Lower leg skin (tissue), 4 donors: ENCODE results near the gene PDLIM4. TPM values are rescaled to one million over a fixed set of nuclear protein-coding genes. Genes with fewer than 3 reads are reported as not detected.

Experiments
- DNase-seq, 2 donors: peaks; one replicate each; pipeline ENCODE4 v3.0.0-alpha.2; 2019; ENCODE audit warnings: low spot score in 2 of 2
- H3K4me3 ChIP-seq: fragments of 200-600 bp; sonication (generic); 2 replicates; pipeline ENCODE4 v1.5.1; 2017; ENCODE audit warnings: mild to moderate bottlenecking, low read depth; ENCODE audit not compliant: poor library complexity, severe bottlenecking
- CTCF ChIP-seq, 3 donors: fragments of 450-650 bp; IDR thresholded peaks; one replicate each; pipeline ENCODE4 v1.5.1; 2016; ENCODE audit warnings: antibody characterized with exemption in 3 of 3, mild to moderate bottlenecking in 3 of 3, moderate library complexity in 2 of 3
- POLR2A ChIP-seq, 2 donors: fragments of 450-650 bp; IDR thresholded peaks; one replicate each; pipeline ENCODE4 v1.6.1; 2016 to 2017; ENCODE audit warnings: antibody characterized with exemption in 2 of 2, mild to moderate bottlenecking in 1 of 2, moderate library complexity in 1 of 2
- WGBS, 2 donors: methylation state at CpG; one replicate each; pipeline ENCODE4 v1.1.5; 2018; 5-methylcytosine and 5-hydroxymethylcytosine counted together
- intact Hi-C: fragments of 100-400 bp; cut with DNase I; formaldehyde crosslinking; loops from one replicate; pipeline ENCODE4 v1.15.0; 2023; ENCODE audit warnings: low total_unique reads
- microRNA-seq, 2 donors: library from miRNA; unstranded; fragments of <30 nt; microRNA quantifications; one replicate each; pipeline ENCODE4, GENCODE V29; 2016; ENCODE audit warnings: borderline replicate concordance in 2 of 2, borderline number of aligned reads in 1 of 2
- total RNA-seq, 4 donors: library from RNA; depleted of rRNA; stranded (reverse); fragments of >200 nt; gene quantifications; one replicate each; pipeline ENCODE4 v1.1.0, GENCODE V29; 2016

PDLIM4 gene
- total RNA-seq, 4 donors from 2014 or later: 52.5 to 191 (median 85.9) TPM

GRCh38 chr5:132321109-132321721, 63.7 kb downstream of the PDLIM4 start:
- 95 to 97% methylated on average over 3 of the region's 3 CpGs for WGBS, 2 donors
- TF ChIP-seq CTCF (IDR thresholded peaks at IDR 0.05): no peak
- no peak for TF ChIP-seq POLR2A (IDR thresholded peaks at IDR 0.05)
- intact Hi-C loops: no loop called here
- no peak for DNase-seq
- H3K4me3 ChIP-seq: no peak overlapping the region

- no peak for TF ChIP-seq CTCF (IDR thresholded peaks at IDR 0.05)
- no peak for TF ChIP-seq POLR2A (IDR thresholded peaks at IDR 0.05)
- WGBS, 2 donors: 61 to 76% methylated on average over 9 to 11 of the region's 11 CpGs
- no peak overlapping the region for H3K4me3 ChIP-seq
- intact Hi-C loops: no loop called here
- no peak for DNase-seq
Observed at GRCh38 chr5:132322266-132322665, 64.8 kb downstream of the PDLIM4 start.

Small RNA genes within 50 kb of the gene (microRNA-seq; reads per million reads assigned to microRNA genes)
- gene MIR6830: 0 reads per million in 2 donors

Other genes starting within 250 kb of the PDLIM4 start
- gene ACSL6, start 246.0 kb upstream of the PDLIM4 start, total RNA-seq: under 1 TPM in 3 of 4 donors, not detected in 1; 0.27 to 0.59 (median 0.32) TPM
- gene IL3, start 197.0 kb upstream of the PDLIM4 start, total RNA-seq: not detected
- not detected for gene CSF2, start 183.9 kb upstream of the PDLIM4 start, total RNA-seq
- gene P4HA2, start 29.8 kb upstream of the PDLIM4 start, total RNA-seq: 10 to 100 TPM; 18.0 to 40.5 (median 26.7) TPM
- gene SLC22A4, start 36.7 kb downstream of the PDLIM4 start, total RNA-seq: 1 to 10 TPM in 3 of 4 donors, under 1 TPM in 1; 0.27 to 1.8 (median 1.8) TPM
- gene SLC22A5, start 112.0 kb downstream of the PDLIM4 start, total RNA-seq: 10 to 100 TPM; 13.2 to 25.4 (median 15.7) TPM
- gene IRF1, start 233.1 kb downstream of the PDLIM4 start, total RNA-seq: 10 to 100 TPM in 3 of 4 donors, 1 to 10 TPM in 1; 9.6 to 15.0 (median 14.5) TPM